Endothelial cell of umbilical vein (primary cell): ENCODE measurements around the gene PRG2. TPM values are rescaled to one million over a fixed set of nuclear protein-coding genes. Genes with fewer than 3 reads are reported as not detected.

Source experiments
- BruUV-seq: library from RNA; stranded (reverse); fragments of 400-500 nt; replicated peaks from 2 replicates; lab custom pipeline; 2021; lab: Mats Ljungman, UMichigan
- CTCF ChIA-PET: fragments of 300-600, 350-600 bp; sonication (Branson Sonifier 250); formaldehyde crosslinking; loops from one replicate; lab custom pipeline; 2021; ENCODE audit warnings: antibody characterized with exemption, inconsistent platforms; lab: Charles Lee
- POLR2A ChIA-PET: fragments of 300-600, 350-600 bp; sonication (Branson Sonifier 250); formaldehyde crosslinking; loops from one replicate; lab custom pipeline; 2021; ENCODE audit warnings: antibody characterized with exemption, inconsistent platforms; lab: Charles Lee
- DNase-seq: peaks from one replicate; pipeline ENCODE4 v3.0.0-alpha.2; 2011; ENCODE audit warnings: low read depth, low spot score
- FAIRE-seq: peaks from 2 replicates; lab custom pipeline; 2011; peaks lifted over from hg19 to GRCh38; lab: Jason Lieb, UNC
- H2AFZ ChIP-seq: 2 replicates; pipeline ENCODE4 v1.6.0; 2012; ENCODE audit warnings: low read depth, low read length, control low read depth, inconsistent platforms
- H3K27ac ChIP-seq: 2 replicates; pipeline ENCODE4 v1.5.1; 2011; ENCODE audit warnings: low read depth, mild to moderate bottlenecking, control low read depth, low read length, moderate library complexity; ENCODE audit not compliant: insufficient read depth
- H3K27me3 ChIP-seq, 2 experiments: 2 replicates each; pipeline versions ENCODE4 v1.6.0 to v1.6.1; 2011; ENCODE audit warnings: low read length in 2 of 2, mixed read lengths in 1 of 2; ENCODE audit not compliant: control insufficient read depth in 2 of 2, insufficient read depth in 2 of 2
- H3K36me3 ChIP-seq, 2 experiments: 2 replicates in 1 of 2; 3 replicates in 1 of 2; pipeline ENCODE4 v1.5.1; 2011; ENCODE audit warnings: low read length in 2 of 2, mild to moderate bottlenecking in 1 of 2, moderate library complexity in 1 of 2; ENCODE audit not compliant: control insufficient read depth in 2 of 2, insufficient read depth in 2 of 2; ENCODE audit errors: extremely low read depth in 1 of 2
- H3K4me1 ChIP-seq: 3 replicates; pipeline ENCODE4 v1.5.1; 2011; ENCODE audit warnings: mild to moderate bottlenecking, low read length; ENCODE audit not compliant: control insufficient read depth, insufficient read depth; ENCODE audit errors: extremely low read depth
- H3K4me2 ChIP-seq: 2 replicates; pipeline ENCODE4 v1.6.1; 2011; ENCODE audit warnings: low read length, control low read depth, mixed read lengths; ENCODE audit not compliant: insufficient read depth
- H3K4me3 ChIP-seq, 3 experiments: fragments of 200-600 bp in 1 of 3; sonication (generic), shearing (Covaris generic) in 1 of 3; replicated peaks in 1 of 3; 2 replicates each; pipeline ENCODE4 v1.5.1; 2011 to 2016; ENCODE audit warnings: control low read depth in 3 of 3, low read length in 3 of 3, mild to moderate bottlenecking in 2 of 3, inconsistent platforms in 1 of 3, low read depth in 1 of 3, moderate library complexity in 1 of 3; ENCODE audit not compliant: insufficient read depth in 1 of 3
- H3K79me2 ChIP-seq: 2 replicates; pipeline ENCODE4 v1.6.0; 2012; ENCODE audit warnings: low read length, inconsistent platforms; ENCODE audit not compliant: control insufficient read depth, insufficient read depth
- H3K9ac ChIP-seq: replicated peaks from 2 replicates; pipeline ENCODE3; 2011; ENCODE audit warnings: low read length, control low read depth; ENCODE audit not compliant: insufficient read depth; ENCODE audit errors: extremely low read depth
- H3K9me1 ChIP-seq: replicated peaks from 3 replicates; pipeline ENCODE4 v1.6.0; 2011; ENCODE audit warnings: mild to moderate bottlenecking, low read length; ENCODE audit not compliant: control insufficient read depth, insufficient read depth; ENCODE audit errors: extremely low read depth
- H3K9me3 ChIP-seq: replicated peaks from 2 replicates; pipeline ENCODE4 v1.5.1; 2012; ENCODE audit warnings: low read length, inconsistent platforms; ENCODE audit not compliant: control insufficient read depth, insufficient read depth
- H4K20me1 ChIP-seq: replicated peaks from 2 replicates; pipeline ENCODE3; 2011; ENCODE audit warnings: mild to moderate bottlenecking, low read length; ENCODE audit not compliant: control insufficient read depth, insufficient read depth; ENCODE audit errors: extremely low read depth
- CTCF ChIP-seq, 2 donors: IDR thresholded peaks; 1 replicate in 1 of 2; 2 replicates in 1 of 2; pipeline ENCODE4 v1.5.1; 2011; ENCODE audit warnings: low read length in 2 of 2, mild to moderate bottlenecking in 2 of 2, moderate library complexity in 2 of 2, control low read depth in 1 of 2, inconsistent platforms in 1 of 2, low read depth in 1 of 2; ENCODE audit not compliant: insufficient read depth in 1 of 2; ENCODE audit errors: extremely low read depth in 1 of 2
- EZH2 ChIP-seq: IDR thresholded peaks from 2 replicates; pipeline ENCODE4 v1.6.1; 2012; ENCODE audit warnings: borderline replicate concordance, low read depth, mild to moderate bottlenecking, moderate library complexity, low read length, inconsistent platforms; ENCODE audit not compliant: severe bottlenecking
- FOS ChIP-seq: IDR thresholded peaks from 2 replicates; pipeline ENCODE4 v1.6.1; 2011; ENCODE audit warnings: mild to moderate bottlenecking, low read length, moderate library complexity, borderline replicate concordance; ENCODE audit not compliant: insufficient read depth
- GATA2 ChIP-seq: IDR thresholded peaks from 2 replicates; pipeline ENCODE4 v1.7.0; 2011; ENCODE audit warnings: low read depth, mild to moderate bottlenecking, moderate library complexity, mixed read lengths, low read length; ENCODE audit not compliant: insufficient read length, insufficient read depth
- MAX ChIP-seq: IDR thresholded peaks from 2 replicates; pipeline ENCODE4 v1.6.1; 2011; ENCODE audit not compliant: insufficient read depth, insufficient read length
- POLR2AphosphoS5 ChIP-seq: IDR thresholded peaks from 2 replicates; pipeline ENCODE4 v1.6.1; 2012; ENCODE audit warnings: low read depth, mild to moderate bottlenecking, control low read depth, low read length, moderate library complexity; ENCODE audit not compliant: insufficient read depth
- dilution Hi-C: fragments of 300-500 bp; cut with MboI; formaldehyde crosslinking; loops from one replicate; pipeline ENCODE4 v1.15.0; 2019; ENCODE audit warnings: low sequenced_read_pairs; ENCODE audit not compliant: extremely low pct_ligation_motif_present
- intact Hi-C: fragments of 100-400 bp; cut with micrococcal nuclease; formaldehyde crosslinking; loops from one replicate; pipeline ENCODE4 v1.10.0; 2022
- polyA plus RNA-seq, 4 experiments: library from polyadenylated mRNA; depleted of rRNA in 3 of 4; stranded (reverse) in 3 of 4; unstranded in 1 of 4; fragments of >200 nt; gene quantifications; 2 replicates each; pipeline versions ENCODE4 v1.2.1 to v1.2.3, GENCODE V29; 2011 to 2012; ENCODE audit warnings: missing spikeins in 1 of 4
- total RNA-seq: library from RNA; stranded (reverse); gene quantifications from 2 replicates; pipeline ENCODE4 v1.2.3, GENCODE V29; 2021

PRG2 gene
- total and polyA plus RNA-seq, 2 donors (not counting 3 experiments of a cell fraction or from before 2014, with no cell fraction given), result 0.08 to 0.55 TPM

DNA sequence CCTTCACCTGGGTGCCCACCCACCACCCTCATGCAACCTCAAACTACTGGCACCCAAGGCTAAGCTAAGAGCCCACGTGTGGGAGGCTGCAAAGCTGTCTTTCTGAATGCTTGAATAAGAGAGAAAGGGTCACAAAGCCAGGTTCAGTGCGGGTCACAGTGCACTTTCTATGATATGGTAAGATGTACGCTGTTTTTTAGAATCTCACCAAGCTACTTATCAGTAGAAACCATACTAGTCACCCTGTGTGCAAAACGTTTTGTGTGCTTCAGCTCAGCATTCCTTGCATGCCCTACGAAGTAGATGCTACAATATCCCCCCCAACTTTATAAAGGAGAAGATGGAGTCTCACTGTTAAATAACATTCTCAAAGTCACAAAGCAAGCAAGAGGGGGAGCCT lies 37.4 kb downstream of the PRG2 start:
- H3K4me3 ChIP-seq, result no peak overlapping the region
- FAIRE-seq, result no peak
- CTCF ChIA-PET, result interaction anchor here (0.6 to 2.0 kb wide), 4 partner anchors 78 to 139 kb away, joined by 3 to 12 read pairs (median 3); no protein-coding TSS in a partner anchor

More for the DNA sequence above, 37.4 kb downstream of the PRG2 start:
- Histone ChIP-seq H3K9ac (no peak overlapping the region), H4K20me1 (no peaks in the 10 kb centered on the region), H3K9me1 (no peaks in the 10 kb centered on the region), H3K9me3 (no peaks in the 10 kb centered on the region), H2AFZ (no peak overlapping the region), H3K27ac (no peak overlapping the region), H3K4me1 (no peaks in the 10 kb centered on the region), H3K27me3 (peaks cover 0 to 3% of the 10 kb centered on the region in 2 experiments), H3K4me2 (no peak overlapping the region), H3K79me2 (no peaks in the 10 kb centered on the region), H3K36me3 (no peaks in the 10 kb centered on the region)
- dilution Hi-C loops, result no loop called here
- TF ChIP-seq EZH2, result no peak
- TF ChIP-seq CTCF (IDR thresholded peaks at IDR 0.05; ENCODE audit: extremely low read depth in 1 of 2, insufficient read depth in 1 of 2, low read depth in 1 of 2, low read length in 2 of 2), result no peak
- TF ChIP-seq POLR2AphosphoS5, result no peak
- no peak for TF ChIP-seq FOS
- TF ChIP-seq MAX, result no peak
- no peak for TF ChIP-seq GATA2
- no TSS peak for BruUV-seq
- intact Hi-C loops, result no loop called here
- POLR2A ChIA-PET, result no interaction called here
- no peak for DNase-seq
